Measurements from ENCODE around the gene IQSEC2.

Gene IQSEC2

DNA sequence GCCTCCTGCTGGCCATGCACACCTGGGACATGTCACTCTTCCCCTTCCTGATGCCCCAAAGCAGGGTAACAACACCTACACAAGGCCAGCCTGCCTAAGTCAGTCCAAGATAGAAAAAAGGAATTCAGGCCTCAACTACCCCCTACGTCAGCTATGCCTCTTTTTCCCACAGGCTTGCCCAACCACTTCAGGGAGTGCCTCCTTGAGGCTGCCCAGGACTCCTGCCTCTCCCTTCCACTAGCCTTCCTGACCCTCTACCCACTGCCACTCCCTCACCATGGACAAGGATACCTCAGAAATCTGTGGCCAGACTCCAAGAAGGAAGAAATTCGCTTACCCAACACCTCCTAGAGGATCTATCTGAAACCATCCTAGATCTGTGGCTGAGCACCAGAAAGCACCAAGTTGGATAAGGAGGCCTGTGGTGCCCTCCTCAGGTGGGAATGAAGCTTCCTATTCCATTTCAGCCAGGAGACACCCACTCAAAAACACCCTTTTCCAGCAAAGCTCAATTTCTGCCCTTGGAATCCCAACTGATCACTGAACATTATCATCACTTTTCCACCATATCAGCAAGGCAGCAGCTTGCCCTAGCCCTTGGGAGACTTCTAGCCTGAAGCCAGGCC lies 58.2 kb downstream of the IQSEC2 start:
- in situ Hi-C loops (cut with HindIII; ENCODE audit: low pct_unique_long_range_greater_than_20kb, low sequenced_read_pairs): no loop called here
- TF ChIP-seq JUND (IDR thresholded peaks at IDR 0.05; ENCODE audit: low read depth): no peak
- peak in 1 of 2 experiments; percentile 12 for DNase-seq (ENCODE audit: low read depth in 1 of 2, low spot score in 1 of 2)
